ENCODE data around the gene FAM210B. TPM values are rescaled to one million over a fixed set of nuclear protein-coding genes. Genes with fewer than 3 reads are reported as not detected.

Gene FAM210B
- total RNA-seq, 2 experiments from 2014 or later: 3.7 to 4.5 TPM

DNA sequence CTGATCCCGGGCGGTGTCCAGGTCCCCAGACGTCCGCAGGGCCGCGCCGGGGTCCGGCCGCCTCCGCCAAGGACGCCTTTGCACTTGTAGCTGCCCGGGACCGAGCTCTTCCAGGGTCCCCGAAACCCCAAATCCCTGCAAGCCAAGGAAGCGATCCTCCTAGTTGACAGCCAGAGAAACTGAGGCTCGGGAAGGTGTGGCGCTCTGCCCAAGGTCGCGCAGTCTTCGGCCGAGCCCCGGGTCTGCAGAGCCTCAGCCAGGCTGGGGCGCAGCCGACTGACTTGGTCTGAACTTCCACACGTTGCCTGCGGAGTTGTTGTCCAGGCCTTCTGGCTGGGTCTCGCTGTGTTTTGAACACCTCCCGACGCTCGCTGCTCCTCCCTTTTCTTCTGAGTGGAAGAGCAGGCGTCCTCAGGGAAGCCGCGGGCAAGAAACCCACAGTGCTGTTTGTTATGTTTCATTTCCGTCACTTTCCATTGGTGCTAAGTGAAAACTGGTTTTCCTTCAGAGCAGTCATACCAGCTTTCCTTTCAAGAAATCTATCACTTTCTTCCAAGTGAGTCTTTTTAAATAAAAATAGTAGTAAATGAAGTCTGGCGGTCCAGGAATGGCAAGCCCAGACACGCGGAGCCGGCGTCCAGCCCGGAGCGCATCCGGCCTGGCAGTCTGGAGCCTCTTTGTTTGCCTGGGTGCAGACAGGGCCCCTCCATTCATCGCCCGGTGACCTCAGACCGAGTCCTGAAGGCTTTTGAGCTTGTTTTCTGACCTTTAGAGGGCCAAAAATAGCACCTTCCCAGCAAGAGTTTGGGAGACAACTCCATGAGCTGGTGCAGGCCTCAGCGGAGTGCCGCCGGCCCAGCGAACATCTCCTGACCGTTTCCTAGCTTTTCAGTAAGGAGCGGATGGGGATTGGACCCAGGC is 698 bp downstream of the FAM210B start:
- H3K4me1 Mint-ChIP-seq (ENCODE audit: low read depth): peaks cover 18% of the 10 kb centered on the region
- H3K27me3 Mint-ChIP-seq: no peaks in the 10 kb centered on the region
- TF ChIP-seq, protein P1, sequence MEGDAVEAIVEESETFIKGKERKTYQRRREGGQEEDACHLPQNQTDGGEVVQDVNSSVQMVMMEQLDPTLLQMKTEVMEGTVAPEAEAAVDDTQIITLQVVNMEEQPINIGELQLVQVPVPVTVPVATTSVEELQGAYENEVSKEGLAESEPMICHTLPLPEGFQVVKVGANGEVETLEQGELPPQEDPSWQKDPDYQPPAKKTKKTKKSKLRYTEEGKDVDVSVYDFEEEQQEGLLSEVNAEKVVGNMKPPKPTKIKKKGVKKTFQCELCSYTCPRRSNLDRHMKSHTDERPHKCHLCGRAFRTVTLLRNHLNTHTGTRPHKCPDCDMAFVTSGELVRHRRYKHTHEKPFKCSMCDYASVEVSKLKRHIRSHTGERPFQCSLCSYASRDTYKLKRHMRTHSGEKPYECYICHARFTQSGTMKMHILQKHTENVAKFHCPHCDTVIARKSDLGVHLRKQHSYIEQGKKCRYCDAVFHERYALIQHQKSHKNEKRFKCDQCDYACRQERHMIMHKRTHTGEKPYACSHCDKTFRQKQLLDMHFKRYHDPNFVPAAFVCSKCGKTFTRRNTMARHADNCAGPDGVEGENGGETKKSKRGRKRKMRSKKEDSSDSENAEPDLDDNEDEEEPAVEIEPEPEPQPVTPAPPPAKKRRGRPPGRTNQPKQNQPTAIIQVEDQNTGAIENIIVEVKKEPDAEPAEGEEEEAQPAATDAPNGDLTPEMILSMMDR (IDR thresholded peaks at IDR 0.05): no peak
- no peaks in the 10 kb centered on the region for H3K36me3 Mint-ChIP-seq (ENCODE audit: low read depth)
- H3K4me3 Mint-ChIP-seq: peak overlapping the region; percentile 81
- POLR2A ChIA-PET: interaction anchor here (0.7 to 2.0 kb wide), 6 partner anchors 9 to 33 kb away, joined by 3 to 7 read pairs (median 4); partner anchors contain the start of gene AURKA
- CTCF ChIA-PET: interaction anchor here (0.9 to 3.8 kb wide), 5 partner anchors 11 to 1679 kb away, joined by 3 to 14 read pairs (median 3); no protein-coding TSS in a partner anchor
- peak overlapping the region; percentile 57 for H3K27ac Mint-ChIP-seq
- intact Hi-C loops (cut with micrococcal nuclease): no loop called here
- no peaks in the 10 kb centered on the region for H3K9me3 Mint-ChIP-seq
- no peak for ATAC-seq
- peak; percentile 30 for DNase-seq

- Mint-ChIP-seq H3K9me3 (no peaks in the 10 kb centered on the region), H3K36me3 (ENCODE audit: low read depth) (no peaks in the 10 kb centered on the region), H3K27me3 (no peaks in the 10 kb centered on the region), H3K27ac (no peak overlapping the region), H3K4me3 (peak overlapping the region; percentile 81), H3K4me1 (ENCODE audit: low read depth) (peaks cover 18% of the 10 kb centered on the region)
- intact Hi-C loops (cut with micrococcal nuclease): no loop called here
- POLR2A ChIA-PET: interaction anchor here (0.9 to 1.1 kb wide), 2 partner anchors 9 to 14 kb away, joined by 3 to 6 read pairs; no protein-coding TSS in a partner anchor
- CTCF ChIA-PET: interaction anchor here (0.9 to 1.0 kb wide), 2 partner anchors 40 to 133 kb away, joined by 3 read pairs; no protein-coding TSS in a partner anchor
- no peak for DNase-seq
- no peak for ATAC-seq
- TF ChIP-seq, protein P1 (IDR thresholded peaks at IDR 0.05): no peak
Observed at GRCh38 chr20:56360133-56360907, 1.5 kb downstream of the FAM210B start.

DNA sequence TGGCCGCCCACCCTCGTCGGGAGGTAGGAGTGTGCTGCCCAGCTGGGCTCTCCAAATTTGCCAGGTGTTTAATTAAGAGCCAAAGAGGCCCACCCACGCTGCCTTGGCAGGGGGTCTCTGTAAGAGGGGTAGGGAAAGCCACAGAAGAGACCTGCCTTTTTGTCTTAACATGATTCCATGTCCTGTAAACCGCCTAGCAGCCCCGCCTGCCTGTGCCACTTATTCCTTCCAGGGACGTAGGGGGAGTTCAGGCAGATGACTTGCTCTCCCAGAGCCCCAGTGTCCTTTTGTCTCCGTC is 2.1 kb downstream of the FAM210B start:
- DNase-seq: no peak
- peaks cover 18% of the 10 kb centered on the region for H3K4me1 Mint-ChIP-seq (ENCODE audit: low read depth)
- H3K36me3 Mint-ChIP-seq (ENCODE audit: low read depth): no peaks in the 10 kb centered on the region
- H3K9me3 Mint-ChIP-seq: no peaks in the 10 kb centered on the region
- ChIA-PET CTCF (interaction anchor here (1.0 kb wide), 1 partner anchor 40 kb away, joined by 3 read pairs; no protein-coding TSS in a partner anchor), POLR2A (interaction anchor here (1.1 kb wide), 1 partner anchor 14 kb away, joined by 3 read pairs; no protein-coding TSS in a partner anchor)
- TF ChIP-seq, protein P1 (IDR thresholded peaks at IDR 0.05): no peak
- no peak overlapping the region for H3K4me3 Mint-ChIP-seq
- no peak overlapping the region for H3K27ac Mint-ChIP-seq
- no peaks in the 10 kb centered on the region for H3K27me3 Mint-ChIP-seq
- ATAC-seq: no peak
- intact Hi-C loops (cut with micrococcal nuclease): no loop called here

- H3K4me3 Mint-ChIP-seq: no peak overlapping the region
- peaks cover 1% of the 10 kb centered on the region for H3K36me3 Mint-ChIP-seq (ENCODE audit: low read depth)
- no peaks in the 10 kb centered on the region for H3K27me3 Mint-ChIP-seq
- no peaks in the 10 kb centered on the region for H3K9me3 Mint-ChIP-seq
- H3K27ac Mint-ChIP-seq: no peak overlapping the region
- no peak for DNase-seq
- POLR2A ChIA-PET: no interaction called here
- no peak for ATAC-seq
- TF ChIP-seq, protein P1 (IDR thresholded peaks at IDR 0.05): no peak
- peaks cover 18% of the 10 kb centered on the region for H3K4me1 Mint-ChIP-seq (ENCODE audit: low read depth)
- CTCF ChIA-PET: no interaction called here
- intact Hi-C loops (cut with micrococcal nuclease): no loop called here
Observed at GRCh38 chr20:56361900-56362299, 3.1 kb downstream of the FAM210B start.
